ENCODE results near the gene AUTS2. TPM values are rescaled to one million over a fixed set of nuclear protein-coding genes. Genes with fewer than 3 reads are reported as not detected.

AUTS2 gene
- total RNA-seq, 1 experiment from 2014 or later: 256 TPM

DNA sequence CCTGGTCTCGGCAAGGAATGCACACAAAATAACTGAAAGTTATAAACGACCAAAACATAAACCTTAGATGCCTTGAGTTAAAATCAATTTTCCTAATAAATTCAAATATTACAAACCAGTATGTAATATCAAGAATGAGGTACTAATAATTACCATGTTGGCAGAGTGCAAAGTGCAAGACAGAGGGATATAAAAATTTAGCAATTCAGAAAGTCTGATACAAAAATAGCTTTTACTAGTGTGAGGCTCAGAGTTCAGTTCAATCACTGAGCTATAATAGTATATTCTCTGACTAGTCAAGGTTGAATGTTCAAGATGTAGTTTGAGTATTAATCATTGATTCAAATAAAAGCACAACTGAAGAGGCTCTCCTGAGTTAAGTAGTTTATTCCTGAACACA lies 4.8 kb upstream of the AUTS2 start:
- no peak overlapping the region for H3K27ac ChIP-seq (ENCODE audit: insufficient read length, low read depth, low read length)
- H4K8ac ChIP-seq (replicated peaks; ENCODE audit: insufficient read length, low read depth, low read length): no peak overlapping the region
- no peak overlapping the region for H3K23ac ChIP-seq (ENCODE audit: insufficient read length, low read depth, low read length)
- Mint-ChIP-seq H3K27me3 (ENCODE audit: low read depth) (peaks cover 75% of the 10 kb centered on the region), H3K9me3 (peaks cover 0 to 2% of the 10 kb centered on the region in 2 experiments; a peak in 1 of 5 replicates), H3K4me3 (no peak overlapping the region), H3K4me1 (peaks cover 3 to 4% of the 10 kb centered on the region in 2 experiments; a peak in 2 of 4 replicates), H3K36me3 (ENCODE audit: insufficient read depth in 1 of 3, low read depth in 3 of 3) (no peaks in the 10 kb centered on the region; a peak in 1 of 7 replicates), H3K27ac (no peak overlapping the region)
- no peaks in the 10 kb centered on the region for H3K4me1 ChIP-seq (ENCODE audit: insufficient read depth, low read length)
- peaks cover 14% of the 10 kb centered on the region for H3K27me3 ChIP-seq (ENCODE audit: insufficient read depth, low read length)
- no peak overlapping the region for H4K91ac ChIP-seq (ENCODE audit: insufficient read length, low read depth, low read length)
- H2BK15ac ChIP-seq (ENCODE audit: low read depth, low read length): no peak overlapping the region
- no peaks in the 10 kb centered on the region for H3K79me1 ChIP-seq (ENCODE audit: insufficient read depth, low read depth, low read length, poor library complexity, severe bottlenecking)
- H3K18ac ChIP-seq (ENCODE audit: insufficient read length, low read depth, low read length): no peak overlapping the region
- no peak overlapping the region for H3K4ac ChIP-seq (ENCODE audit: low read depth, low read length)
- H3K9ac ChIP-seq (ENCODE audit: extremely low read depth, insufficient read length, low read length): no peak overlapping the region
- H3K56ac ChIP-seq (ENCODE audit: insufficient read length, low read depth, low read length): no peak overlapping the region
- no peak overlapping the region for H2BK12ac ChIP-seq (ENCODE audit: insufficient read length, low read depth, low read length)
- H3K23me2 ChIP-seq (ENCODE audit: insufficient read length, low read depth, low read length, poor library complexity, severe bottlenecking): peaks cover 7% of the 10 kb centered on the region
- H2BK5ac ChIP-seq (ENCODE audit: insufficient read length, low read length): no peak overlapping the region
- H2AFZ ChIP-seq (ENCODE audit: low read length): no peak overlapping the region
- no CpG with 5 or more reads among the region's 2 CpGs for WGBS (ENCODE audit: extremely low coverage, insufficient read length, low lambda C conversion rate)
- DNase-seq: no peak
- no peaks in the 10 kb centered on the region for H3K9me3 ChIP-seq (ENCODE audit: control insufficient read depth, low read depth, low read length)
- H3K79me2 ChIP-seq (ENCODE audit: insufficient read depth, low read length): no peaks in the 10 kb centered on the region
- H3T11ph ChIP-seq (ENCODE audit: low read length): no peak overlapping the region
- H3K14ac ChIP-seq (ENCODE audit: insufficient read depth, low read length): no peak overlapping the region
- no peak overlapping the region for H2AK5ac ChIP-seq (ENCODE audit: insufficient read length, low read length)
- H4K20me1 ChIP-seq (ENCODE audit: control insufficient read depth, insufficient read depth, insufficient read length): no peaks in the 10 kb centered on the region
- no peak overlapping the region for H2BK20ac ChIP-seq (ENCODE audit: low read depth, low read length, poor library complexity, severe bottlenecking)
- no peak overlapping the region for H3K4me2 ChIP-seq (ENCODE audit: insufficient read depth, insufficient read length, low read length)
- no peak overlapping the region for H4K5ac ChIP-seq (ENCODE audit: insufficient read length, low read depth, low read length)
- H2BK120ac ChIP-seq (ENCODE audit: low read depth, low read length, poor library complexity, severe bottlenecking): no peak overlapping the region
- TF ChIP-seq, protein P1, sequence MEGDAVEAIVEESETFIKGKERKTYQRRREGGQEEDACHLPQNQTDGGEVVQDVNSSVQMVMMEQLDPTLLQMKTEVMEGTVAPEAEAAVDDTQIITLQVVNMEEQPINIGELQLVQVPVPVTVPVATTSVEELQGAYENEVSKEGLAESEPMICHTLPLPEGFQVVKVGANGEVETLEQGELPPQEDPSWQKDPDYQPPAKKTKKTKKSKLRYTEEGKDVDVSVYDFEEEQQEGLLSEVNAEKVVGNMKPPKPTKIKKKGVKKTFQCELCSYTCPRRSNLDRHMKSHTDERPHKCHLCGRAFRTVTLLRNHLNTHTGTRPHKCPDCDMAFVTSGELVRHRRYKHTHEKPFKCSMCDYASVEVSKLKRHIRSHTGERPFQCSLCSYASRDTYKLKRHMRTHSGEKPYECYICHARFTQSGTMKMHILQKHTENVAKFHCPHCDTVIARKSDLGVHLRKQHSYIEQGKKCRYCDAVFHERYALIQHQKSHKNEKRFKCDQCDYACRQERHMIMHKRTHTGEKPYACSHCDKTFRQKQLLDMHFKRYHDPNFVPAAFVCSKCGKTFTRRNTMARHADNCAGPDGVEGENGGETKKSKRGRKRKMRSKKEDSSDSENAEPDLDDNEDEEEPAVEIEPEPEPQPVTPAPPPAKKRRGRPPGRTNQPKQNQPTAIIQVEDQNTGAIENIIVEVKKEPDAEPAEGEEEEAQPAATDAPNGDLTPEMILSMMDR (conservative IDR thresholded peaks at IDR 0.05): no peak

Data from H9 (cell line).